ENCODE data around the gene XRN2. TPM values are rescaled to one million over a fixed set of nuclear protein-coding genes. Genes with fewer than 3 reads are reported as not detected.

Gene XRN2
- total RNA-seq, 1 donor from 2014 or later, result 76.6 TPM

DNA sequence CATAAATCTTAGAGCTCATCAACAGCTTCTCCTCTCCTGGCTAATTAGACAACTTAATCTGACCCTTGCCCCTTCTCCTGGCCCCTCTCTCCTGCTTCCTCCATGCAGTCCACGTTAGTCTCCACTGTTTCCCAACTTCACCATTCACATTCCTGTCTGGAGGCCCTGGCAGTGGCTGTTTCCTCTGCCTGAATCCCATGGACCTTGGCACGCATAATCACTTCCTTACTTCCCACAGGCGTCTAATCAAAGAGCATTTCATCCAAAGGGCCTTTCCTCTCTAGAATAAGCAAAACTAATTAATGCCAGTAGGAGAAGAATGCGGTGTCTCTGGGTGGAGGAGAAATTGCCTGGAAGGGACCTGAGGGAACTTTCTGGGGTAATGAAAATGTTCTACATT lies 16.4 kb upstream of the XRN2 start:
- Mint-ChIP-seq H3K27ac (no peak overlapping the region), H3K9me3 (peaks cover 8% of the 10 kb centered on the region), H3K4me1 (ENCODE audit: unreplicated experiment) (no peaks in the 10 kb centered on the region), H3K27me3 (peaks cover 20% of the 10 kb centered on the region), H3K4me3 (no peak overlapping the region), H3K36me3 (no peaks in the 10 kb centered on the region)
- TF ChIP-seq, protein P1, sequence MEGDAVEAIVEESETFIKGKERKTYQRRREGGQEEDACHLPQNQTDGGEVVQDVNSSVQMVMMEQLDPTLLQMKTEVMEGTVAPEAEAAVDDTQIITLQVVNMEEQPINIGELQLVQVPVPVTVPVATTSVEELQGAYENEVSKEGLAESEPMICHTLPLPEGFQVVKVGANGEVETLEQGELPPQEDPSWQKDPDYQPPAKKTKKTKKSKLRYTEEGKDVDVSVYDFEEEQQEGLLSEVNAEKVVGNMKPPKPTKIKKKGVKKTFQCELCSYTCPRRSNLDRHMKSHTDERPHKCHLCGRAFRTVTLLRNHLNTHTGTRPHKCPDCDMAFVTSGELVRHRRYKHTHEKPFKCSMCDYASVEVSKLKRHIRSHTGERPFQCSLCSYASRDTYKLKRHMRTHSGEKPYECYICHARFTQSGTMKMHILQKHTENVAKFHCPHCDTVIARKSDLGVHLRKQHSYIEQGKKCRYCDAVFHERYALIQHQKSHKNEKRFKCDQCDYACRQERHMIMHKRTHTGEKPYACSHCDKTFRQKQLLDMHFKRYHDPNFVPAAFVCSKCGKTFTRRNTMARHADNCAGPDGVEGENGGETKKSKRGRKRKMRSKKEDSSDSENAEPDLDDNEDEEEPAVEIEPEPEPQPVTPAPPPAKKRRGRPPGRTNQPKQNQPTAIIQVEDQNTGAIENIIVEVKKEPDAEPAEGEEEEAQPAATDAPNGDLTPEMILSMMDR (conservative IDR thresholded peaks at IDR 0.05), result no peak
- no peak for DNase-seq (ENCODE audit: extremely low spot score, unreplicated experiment)

GRCh38 chr20:21288587-21289370 lies 14.4 kb upstream of the XRN2 start:
- Mint-ChIP-seq H3K27me3 (peaks cover 23% of the 10 kb centered on the region), H3K27ac (no peak overlapping the region), H3K4me1 (ENCODE audit: unreplicated experiment) (no peaks in the 10 kb centered on the region), H3K4me3 (no peak overlapping the region), H3K36me3 (no peaks in the 10 kb centered on the region), H3K9me3 (peaks cover 8% of the 10 kb centered on the region)
- TF ChIP-seq, protein P1 (conservative IDR thresholded peaks at IDR 0.05), result no peak
- no peak for DNase-seq (ENCODE audit: extremely low spot score, unreplicated experiment)

GRCh38 chr20:21289651-21290050 lies 13.5 kb upstream of the XRN2 start:
- no peak overlapping the region for H3K4me3 Mint-ChIP-seq
- H3K27me3 Mint-ChIP-seq, result peaks cover 30% of the 10 kb centered on the region
- H3K27ac Mint-ChIP-seq, result no peak overlapping the region
- H3K4me1 Mint-ChIP-seq (ENCODE audit: unreplicated experiment), result no peaks in the 10 kb centered on the region
- TF ChIP-seq, protein P1 (conservative IDR thresholded peaks at IDR 0.05), result no peak
- peaks cover 8% of the 10 kb centered on the region for H3K9me3 Mint-ChIP-seq
- no peaks in the 10 kb centered on the region for H3K36me3 Mint-ChIP-seq
- no peak for DNase-seq (ENCODE audit: extremely low spot score, unreplicated experiment)

- H3K27me3 Mint-ChIP-seq, result peaks cover 37% of the 10 kb centered on the region
- H3K9me3 Mint-ChIP-seq, result no peaks in the 10 kb centered on the region
- no peaks in the 10 kb centered on the region for H3K36me3 Mint-ChIP-seq
- no peak overlapping the region for H3K4me3 Mint-ChIP-seq
- DNase-seq (ENCODE audit: extremely low spot score, unreplicated experiment), result no peak
- TF ChIP-seq, protein P1 (conservative IDR thresholded peaks at IDR 0.05), result no peak
- no peak overlapping the region for H3K27ac Mint-ChIP-seq
- H3K4me1 Mint-ChIP-seq (ENCODE audit: unreplicated experiment), result no peaks in the 10 kb centered on the region
Observed at GRCh38 chr20:21291026-21291425, 12.1 kb upstream of the XRN2 start.

DNA sequence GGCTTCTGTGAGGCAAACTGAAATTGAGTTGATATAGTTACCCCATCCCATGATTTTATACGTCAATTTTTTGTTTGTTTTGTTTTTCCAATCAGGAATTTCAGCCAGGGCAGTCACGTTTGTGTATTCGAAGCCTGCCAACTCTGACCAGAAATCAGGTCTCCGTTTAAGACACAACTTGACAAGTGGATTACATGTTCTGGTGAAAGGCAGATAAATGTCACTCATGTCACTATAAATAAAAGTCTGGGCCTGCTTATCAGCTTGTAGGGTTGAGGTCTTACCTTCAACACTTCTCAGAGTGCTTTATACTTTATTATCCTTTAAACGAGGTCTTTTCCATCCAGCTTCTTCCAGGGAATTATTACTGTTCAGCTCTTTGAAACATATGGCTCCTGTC lies 8.4 kb upstream of the XRN2 start:
- Mint-ChIP-seq H3K4me1 (ENCODE audit: unreplicated experiment) (no peaks in the 10 kb centered on the region), H3K27ac (no peak overlapping the region), H3K36me3 (no peaks in the 10 kb centered on the region), H3K27me3 (peaks cover 60% of the 10 kb centered on the region), H3K4me3 (no peak overlapping the region), H3K9me3 (no peaks in the 10 kb centered on the region)
- no peak for DNase-seq (ENCODE audit: extremely low spot score, unreplicated experiment)
- TF ChIP-seq, protein P1 (conservative IDR thresholded peaks at IDR 0.05), result no peak

Data from type B pancreatic cell (in vitro differentiated cells).